COR-L47 (cell line): ENCODE measurements around the gene CCDC61.

Experiments used
- DNase-seq: peaks from one replicate; lab custom pipeline; 2025; lab: John Stamatoyannopoulos, UW

Gene CCDC61

GRCh38 chr19:45994998-45995714 lies at the start of gene CCDC61:
CCDC61 (plus strand) TSS chr19:45995467; CDS start chr19:46003019, 7,552 bp downstream.
- DNase-seq, result peak; percentile 99

GRCh38 chr19:45947926-45948325 lies 47.3 kb upstream of the CCDC61 start:
- no peak for DNase-seq

GRCh38 chr19:45952341-45952685 lies 43.0 kb upstream of the CCDC61 start:
- DNase-seq, result no peak

- DNase-seq, result peak; percentile 87
These were observed 42.4 kb upstream of the CCDC61 start for GRCh38 chr19:45952686-45953505.

GRCh38 chr19:45953676-45954075 lies 41.6 kb upstream of the CCDC61 start:
- no peak for DNase-seq

- DNase-seq, result peak; percentile 22
These were observed 41.1 kb upstream of the CCDC61 start for GRCh38 chr19:45954156-45954555.

- DNase-seq, result no peak
These were observed 39.2 kb upstream of the CCDC61 start for GRCh38 chr19:45955905-45956608.

- DNase-seq, result no peak
These were observed 36.9 kb upstream of the CCDC61 start for GRCh38 chr19:45958320-45958719.

GRCh38 chr19:45958769-45959516 lies 36.3 kb upstream of the CCDC61 start:
- no peak for DNase-seq

- DNase-seq, result no peak
These were observed 35.7 kb upstream of the CCDC61 start for GRCh38 chr19:45959517-45960025.

- no peak for DNase-seq
These were observed 34.6 kb upstream of the CCDC61 start for GRCh38 chr19:45960595-45961235.

GRCh38 chr19:45962021-45962420 lies 33.2 kb upstream of the CCDC61 start:
- no peak for DNase-seq

- no peak for DNase-seq
These were observed 28.0 kb upstream of the CCDC61 start for GRCh38 chr19:45967246-45967645.

- no peak for DNase-seq
These were observed 26.6 kb upstream of the CCDC61 start for GRCh38 chr19:45968626-45969025.

GRCh38 chr19:45969676-45970075 lies 25.6 kb upstream of the CCDC61 start:
- no peak for DNase-seq

GRCh38 chr19:45971260-45971902 lies 23.9 kb upstream of the CCDC61 start:
- no peak for DNase-seq

GRCh38 chr19:45972081-45972946 lies 23.0 kb upstream of the CCDC61 start:
- DNase-seq, result no peak

GRCh38 chr19:45972947-45973540 lies 22.2 kb upstream of the CCDC61 start:
- no peak for DNase-seq

- peak; percentile 80 for DNase-seq
These were observed 21.5 kb upstream of the CCDC61 start, which contains the start of gene NOVA2 for GRCh38 chr19:45973553-45974338. NOVA2 (minus strand) TSS chr19:45973865; CDS start chr19:45973351, 514 bp downstream.
